GM21515 (cell line): Measurements from ENCODE around the gene SLC9A5.

ENCODE experiments used
- ATAC-seq: cut with Tn5 transposase; IDR thresholded peaks from one replicate; pipeline ENCODE4 v1.9.1; 2021; ENCODE audit not compliant: unreplicated experiment

Gene SLC9A5

DNA sequence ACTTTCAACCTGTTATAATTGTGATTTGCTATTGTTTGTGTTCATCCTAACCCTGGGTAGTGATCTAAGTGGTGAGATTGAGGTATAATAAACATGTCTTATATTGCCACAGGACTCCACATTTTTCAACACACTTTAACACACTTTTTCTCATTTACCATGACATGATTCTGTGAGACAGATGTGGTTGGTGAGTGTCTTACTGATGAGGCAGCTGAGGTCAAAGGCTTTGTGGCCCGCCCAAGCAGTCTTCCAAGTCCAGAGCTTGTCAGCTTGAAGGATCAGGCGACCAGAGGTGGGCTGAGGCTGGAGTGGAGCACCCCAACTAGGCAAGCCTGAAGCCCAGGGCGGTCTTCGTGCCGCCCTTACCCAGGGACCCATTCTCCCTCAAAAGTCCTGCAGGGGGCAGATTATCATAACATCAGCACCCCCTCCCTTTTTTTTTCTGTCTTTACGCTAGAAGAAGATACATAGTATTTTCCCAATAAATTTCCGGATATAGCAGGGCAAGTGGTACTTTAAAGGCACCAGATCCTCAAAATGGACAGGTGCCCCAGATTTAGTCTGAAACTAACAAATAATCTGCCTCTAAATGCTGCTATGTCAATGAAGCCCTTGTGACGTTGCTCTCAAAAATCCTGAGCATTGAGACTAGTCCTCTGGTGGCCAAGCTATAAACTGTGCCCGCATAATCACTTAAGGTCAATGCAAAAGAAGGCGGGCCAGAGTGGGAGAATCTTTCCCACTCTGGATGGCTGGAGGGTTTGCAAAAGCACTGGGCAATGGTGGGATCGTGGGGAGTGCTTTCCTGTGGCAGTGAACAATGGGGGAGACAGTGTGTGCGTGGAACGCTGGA lies 56.7 kb downstream of the SLC9A5 start:
- ATAC-seq: no peak

- ATAC-seq: no peak
These were observed 61.8 kb downstream of the SLC9A5 start for GRCh38 chr16:67310561-67310960.

- peak; percentile 55 for ATAC-seq
These were observed 63.1 kb downstream of the SLC9A5 start for GRCh38 chr16:67311607-67312488.

DNA sequence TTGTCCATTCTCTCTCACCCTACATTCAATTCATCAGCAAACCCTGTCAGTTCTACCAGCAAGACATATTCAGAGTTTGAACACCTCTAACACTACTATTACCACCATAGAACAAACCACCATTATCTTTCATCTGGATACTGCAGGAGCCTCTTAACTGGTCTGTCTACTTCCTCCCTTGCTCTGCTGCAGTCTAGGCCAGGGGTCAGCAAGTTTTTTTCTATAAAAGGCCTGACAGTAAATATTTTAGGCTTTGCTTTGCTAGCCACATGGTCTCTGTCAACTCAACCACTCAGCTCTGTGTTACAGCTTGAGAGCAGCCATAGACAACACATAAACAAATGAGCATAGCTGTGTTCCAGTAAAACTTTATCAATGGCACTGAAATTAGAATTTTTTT lies 63.9 kb downstream of the SLC9A5 start:
- no peak for ATAC-seq

DNA sequence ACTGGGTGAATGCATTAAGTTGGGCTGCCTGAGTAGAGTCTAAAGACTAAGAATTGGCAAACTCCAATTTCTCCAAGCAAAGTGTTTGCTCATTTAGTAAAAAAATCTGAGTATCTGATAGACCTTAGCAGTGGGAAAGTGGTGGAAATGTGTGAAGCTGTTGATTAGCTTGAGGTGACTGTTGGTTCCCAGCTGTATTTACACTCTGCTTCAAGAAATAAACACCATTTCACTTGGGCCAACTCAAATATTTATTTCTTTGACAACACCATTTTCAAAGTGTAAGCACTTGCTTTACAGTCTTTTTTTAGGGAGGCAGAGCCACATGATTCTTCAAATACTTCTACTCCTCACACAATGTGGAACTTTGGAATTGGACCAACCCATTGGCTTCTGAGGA lies 69.1 kb downstream of the SLC9A5 start:
- no peak for ATAC-seq
